Forelimb muscle (tissue), 1 donor: ENCODE measurements around the gene FAM72A. TPM values are rescaled to one million over a fixed set of nuclear protein-coding genes. Genes with fewer than 3 reads are reported as not detected.
"Not testable (repeated sequence)": the region's sequence is repeated elsewhere in the genome, so short reads cannot be mapped to it uniquely, and the experiment has no call there.

Experiments
- DNase-seq: peaks from one replicate; pipeline ENCODE4 v3.0.0-alpha.2; 2013; ENCODE audit warnings: low read depth
- polyA plus RNA-seq: library from polyadenylated mRNA; unstranded; fragments of 120-200 nt; gene quantifications from one replicate; pipeline ENCODE4 v1.2.1, GENCODE V29; 2013; ENCODE audit not compliant: insufficient read length

The FAM72A gene
- 3.6 TPM for polyA plus RNA-seq

DNA sequence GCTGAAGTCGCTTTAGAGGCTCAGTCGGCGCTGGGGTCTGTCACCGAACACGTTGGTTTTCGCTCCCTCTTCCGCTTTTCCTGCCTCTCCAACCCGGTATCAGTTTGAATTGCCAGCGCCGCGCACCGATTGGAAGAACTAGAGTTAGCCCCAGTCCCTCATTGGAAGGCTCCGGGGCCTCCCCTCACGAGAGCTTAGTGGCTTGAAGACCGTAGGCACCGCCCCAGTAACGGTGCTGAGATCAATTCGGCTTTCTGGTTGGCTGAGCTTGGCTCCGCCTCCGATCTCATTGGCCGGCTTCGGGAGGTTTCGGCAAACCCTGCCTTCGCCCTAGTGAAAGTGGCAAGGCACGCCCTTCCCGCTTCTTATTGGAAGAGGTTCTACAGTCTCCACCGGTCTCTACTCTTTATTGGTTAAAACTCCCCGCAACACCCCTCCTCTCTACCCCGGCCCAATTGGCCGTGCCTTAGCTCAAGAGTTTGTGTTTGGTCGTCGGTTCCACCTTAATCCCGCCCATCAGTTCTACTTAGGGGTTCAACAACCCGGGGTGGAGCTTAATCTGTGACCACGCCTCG, at the start of gene FAM72A:
Gene FAM72A, minus strand, starts transcription at position 51 of the 575 bp plus-strand sequence. CDS start 814 bp downstream, outside the sequence.
- DNase-seq = peak; percentile 97

DNA sequence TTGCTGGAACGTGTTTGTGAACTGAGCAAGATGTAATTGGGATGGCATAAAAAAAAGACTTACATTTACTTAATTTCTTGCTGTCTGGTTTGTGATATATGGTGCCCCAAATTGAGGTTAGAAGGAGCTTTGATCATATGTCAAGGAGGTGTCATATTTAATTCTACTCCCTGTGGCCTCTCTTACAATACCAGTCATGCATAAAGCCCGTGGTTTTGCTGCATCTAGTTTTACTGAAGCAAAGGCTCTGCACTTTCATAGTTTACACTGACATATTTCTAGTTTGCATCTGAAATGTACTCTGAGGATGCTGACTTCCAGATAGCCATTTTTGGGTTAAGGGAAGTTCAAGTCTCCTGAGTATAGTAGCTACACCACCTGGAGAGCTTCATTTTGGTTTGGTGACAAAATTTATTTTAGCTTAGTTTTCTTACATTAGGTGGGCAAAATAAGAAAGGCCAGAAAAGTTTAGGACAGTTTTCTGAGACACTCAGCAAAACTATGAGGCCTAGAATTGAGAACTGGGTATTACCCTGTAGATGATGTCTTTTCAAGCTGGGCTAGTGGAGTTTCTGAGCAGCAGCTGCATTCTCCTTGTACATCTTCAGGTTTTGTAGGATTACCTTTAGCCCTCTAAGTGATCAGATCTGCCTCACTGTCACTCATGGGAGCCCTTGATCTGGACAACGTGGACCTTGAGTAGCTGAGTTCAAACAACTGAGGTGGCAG, 48.5 kb upstream of the FAM72A start:
- not testable (repeated sequence) for DNase-seq

DNA sequence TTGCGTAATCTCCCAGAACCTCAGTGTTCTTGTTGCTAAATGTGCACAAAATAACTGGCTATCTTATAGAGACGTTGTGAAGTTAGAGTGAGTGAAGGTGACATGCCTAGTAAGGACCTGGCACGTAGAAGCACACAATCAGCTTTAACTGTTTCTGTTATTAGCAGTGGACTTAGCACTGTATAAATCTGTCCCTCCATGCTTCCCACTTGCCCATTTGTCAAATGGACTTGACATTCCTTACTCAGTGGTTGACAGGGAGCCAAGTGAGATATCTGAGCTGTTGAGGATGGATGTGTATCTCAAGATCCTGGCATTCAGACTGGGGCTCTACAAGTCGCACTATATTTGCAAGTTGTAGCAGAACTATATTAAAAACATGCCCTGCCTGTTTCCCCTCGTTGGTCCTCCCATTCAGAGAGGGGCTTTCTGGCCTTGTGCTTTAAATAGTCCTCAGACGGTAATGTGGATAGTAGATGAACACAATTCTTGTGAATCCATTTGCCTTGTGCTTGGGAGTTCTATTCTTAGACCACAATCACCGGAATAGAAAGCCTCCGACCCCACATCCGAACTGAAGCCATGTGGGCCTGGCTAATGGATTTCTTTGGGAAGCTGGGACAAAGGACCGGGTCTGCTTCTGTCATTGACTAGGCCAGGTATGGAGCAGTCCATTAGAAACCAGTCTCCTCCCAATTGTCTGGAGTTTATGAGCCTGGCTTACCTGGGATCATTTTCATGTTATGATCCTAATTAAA, 43.7 kb upstream of the FAM72A start:
- not testable (repeated sequence) for DNase-seq

DNA sequence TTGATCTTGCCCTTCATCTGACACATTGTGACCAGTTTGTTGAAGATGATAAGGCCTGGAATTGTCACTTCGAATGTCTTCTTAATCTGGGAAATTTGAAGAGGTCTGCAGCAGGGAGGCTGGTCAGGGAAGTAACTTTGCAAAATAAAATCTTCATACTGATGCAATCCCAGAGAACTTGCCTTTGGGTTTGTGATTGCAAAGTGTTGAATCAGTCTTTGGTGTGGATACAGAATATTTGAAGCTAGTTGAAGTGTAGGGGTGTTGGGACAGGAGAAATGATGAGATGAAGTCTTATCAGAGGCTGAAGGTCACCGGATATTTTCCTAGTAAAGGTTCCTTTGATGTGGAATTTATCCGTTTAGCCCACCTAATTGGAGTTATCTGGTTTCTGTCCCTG, 42.8 kb upstream of the FAM72A start:
- not testable (repeated sequence) for DNase-seq

DNA sequence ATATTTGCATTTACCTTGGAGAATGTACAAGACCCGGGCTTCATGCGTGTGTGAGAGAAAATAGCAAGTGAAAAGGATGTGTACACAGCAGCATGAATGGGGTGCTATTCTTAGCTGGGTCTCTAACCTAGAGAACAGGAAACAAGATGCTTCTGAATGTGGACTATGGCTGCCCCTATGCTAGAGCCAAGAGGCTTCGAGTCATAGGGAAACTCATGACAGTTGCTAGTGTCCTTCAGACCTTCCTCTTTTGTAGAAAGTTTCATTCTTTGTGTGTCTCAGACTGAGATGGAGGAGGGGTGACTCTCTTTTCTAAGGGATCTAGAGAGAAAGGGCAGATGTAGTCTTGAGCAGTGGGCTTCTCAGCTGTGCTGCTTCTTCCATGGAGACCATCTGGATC, 40.7 kb upstream of the FAM72A start:
- not testable (repeated sequence) for DNase-seq

DNA sequence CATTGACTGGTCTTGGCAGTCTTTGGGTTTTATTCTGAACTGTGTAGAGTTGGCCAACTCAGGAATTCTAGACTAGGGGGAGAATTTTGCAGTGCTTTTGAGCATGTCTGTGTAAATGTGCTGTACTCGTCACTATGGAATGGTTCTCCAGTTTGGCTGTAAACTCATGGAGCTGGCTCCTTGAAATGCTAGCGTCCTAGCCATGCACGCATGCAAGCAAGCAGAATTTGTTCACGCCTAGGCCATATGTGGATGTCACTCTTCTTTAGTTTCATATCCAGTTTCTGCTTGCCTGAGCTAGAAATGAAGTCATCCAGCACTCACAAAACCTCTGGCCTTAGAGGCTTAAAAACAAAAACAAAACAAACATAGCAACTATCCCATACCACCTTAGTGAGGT, 37.6 kb upstream of the FAM72A start:
- DNase-seq = not testable (repeated sequence)

DNA sequence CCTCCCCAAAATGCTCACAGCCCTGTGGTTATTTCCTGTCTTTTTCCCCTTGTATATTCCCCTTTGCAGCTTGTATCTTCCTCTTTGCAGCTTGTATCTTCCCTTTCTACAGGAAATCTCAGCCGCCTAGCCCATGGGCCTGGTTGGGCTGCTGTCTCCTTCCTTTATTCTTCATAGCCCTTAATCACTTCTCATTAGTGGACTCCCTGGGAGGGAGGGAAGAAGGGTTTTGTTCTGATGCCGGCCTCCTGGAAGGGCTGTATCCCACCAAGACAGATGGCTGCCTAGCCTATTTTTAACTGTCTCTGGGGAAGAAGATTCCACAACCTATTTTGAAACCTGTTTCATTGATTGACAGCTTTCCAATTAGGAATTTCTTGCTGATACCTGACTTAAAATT, 32.6 kb upstream of the FAM72A start:
- not testable (repeated sequence) for DNase-seq

DNA sequence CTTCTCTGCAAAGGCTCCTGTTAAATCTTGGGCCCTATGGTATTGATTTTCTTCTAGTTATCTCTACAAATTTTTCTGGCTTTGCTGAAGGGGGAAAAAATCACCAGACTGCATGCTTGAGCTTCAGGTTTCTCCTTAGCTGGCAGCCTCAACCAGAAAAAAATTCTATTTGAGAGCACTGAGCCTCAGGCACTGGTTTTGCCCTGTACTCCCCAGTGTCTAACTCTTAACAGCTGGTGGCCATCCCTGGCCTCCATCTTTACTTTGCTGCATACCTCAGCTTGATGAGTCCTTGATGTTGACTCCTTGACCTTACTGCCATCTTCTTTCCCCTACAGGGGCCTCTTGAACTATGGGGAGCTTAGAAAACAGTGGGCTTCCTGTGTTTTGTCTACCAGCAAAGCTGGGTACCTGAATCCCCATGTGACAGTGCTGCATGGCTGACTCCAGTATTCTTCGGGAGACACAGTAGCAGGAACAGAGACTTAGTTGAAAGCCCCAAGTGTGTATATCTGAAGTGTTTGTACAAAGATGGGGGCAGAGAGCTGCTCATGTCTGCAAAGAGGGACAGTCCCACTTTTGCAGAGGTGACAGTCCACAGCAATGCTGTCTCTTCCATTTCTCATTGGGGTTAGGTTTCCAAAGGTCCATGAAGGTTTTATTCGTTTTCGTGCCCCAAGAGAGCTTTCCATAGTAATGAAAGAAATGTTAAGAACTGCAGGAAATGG, 31.7 kb upstream of the FAM72A start:
- DNase-seq = not testable (repeated sequence)

DNA sequence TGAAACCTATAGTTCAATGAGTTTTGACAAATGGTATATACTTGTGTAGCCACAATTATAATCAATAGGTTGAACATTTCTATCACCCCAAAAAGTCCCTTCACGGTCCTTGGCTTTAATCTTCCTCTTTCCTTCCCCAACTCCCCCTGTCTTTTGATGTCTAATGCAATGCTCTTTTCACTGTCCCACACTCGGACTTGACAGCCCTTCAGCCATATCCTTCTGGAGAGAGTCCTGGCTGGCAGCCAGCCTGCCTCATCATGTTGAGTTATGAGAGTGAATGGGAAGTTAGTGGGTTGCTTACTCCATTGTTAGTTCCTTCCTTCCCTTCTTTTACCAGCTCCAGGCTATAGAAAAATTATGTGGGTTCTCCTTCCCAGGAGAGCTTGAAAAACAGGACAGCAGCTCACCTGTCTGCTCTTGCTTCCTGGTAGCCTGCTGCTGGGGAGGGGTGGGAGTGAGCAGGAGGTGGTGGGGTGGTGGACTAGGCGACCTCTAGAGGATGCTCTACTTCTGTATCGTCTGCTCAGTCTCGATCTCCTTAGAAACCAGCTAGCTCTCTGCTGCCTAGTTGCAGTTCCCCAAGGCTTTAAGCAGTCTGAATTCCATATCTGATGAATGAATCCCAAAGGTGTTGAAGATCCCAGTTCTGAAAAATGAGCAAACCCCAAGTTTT, 30.5 kb upstream of the FAM72A start:
- not testable (repeated sequence) for DNase-seq

DNA sequence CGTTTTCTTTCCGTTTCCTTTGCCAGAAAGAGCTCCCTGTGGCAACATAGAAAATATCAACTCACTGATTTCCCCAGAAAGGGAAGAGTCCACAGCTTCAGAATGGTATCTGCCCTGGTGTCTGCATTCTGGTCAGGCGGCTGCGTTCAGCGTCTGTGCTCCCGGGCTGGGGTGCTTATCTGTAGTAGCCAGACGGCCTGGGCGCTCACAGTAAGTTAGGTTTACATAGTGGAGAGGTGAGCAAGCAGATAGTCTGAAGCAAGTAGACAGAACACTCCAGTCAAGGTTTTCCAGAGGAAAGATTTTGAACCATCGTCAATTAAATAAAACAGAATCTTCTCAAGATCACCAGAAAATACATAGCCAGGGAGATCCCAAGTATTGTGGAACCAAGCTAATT, 29.4 kb upstream of the FAM72A start:
- DNase-seq = not testable (repeated sequence)

DNA sequence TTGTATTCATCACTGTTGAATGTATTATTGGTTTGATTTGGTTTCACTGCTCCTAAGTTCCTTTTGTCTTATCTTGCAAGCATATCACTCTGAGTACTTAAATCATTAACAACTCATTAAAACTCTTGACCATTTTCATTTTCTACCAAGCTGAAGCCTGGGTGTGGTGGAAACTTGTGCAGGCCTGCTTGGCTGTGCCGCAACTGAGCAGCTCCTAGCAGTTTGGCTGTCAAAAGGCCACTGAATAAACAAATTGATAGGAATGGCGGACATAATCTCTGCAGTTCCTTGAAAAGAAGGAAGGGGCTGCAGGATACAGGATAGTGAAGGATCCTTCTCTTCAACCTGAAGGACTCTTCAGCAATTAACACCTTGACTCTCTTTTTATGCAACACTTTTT, 26.6 kb upstream of the FAM72A start:
- not testable (repeated sequence) for DNase-seq

DNA sequence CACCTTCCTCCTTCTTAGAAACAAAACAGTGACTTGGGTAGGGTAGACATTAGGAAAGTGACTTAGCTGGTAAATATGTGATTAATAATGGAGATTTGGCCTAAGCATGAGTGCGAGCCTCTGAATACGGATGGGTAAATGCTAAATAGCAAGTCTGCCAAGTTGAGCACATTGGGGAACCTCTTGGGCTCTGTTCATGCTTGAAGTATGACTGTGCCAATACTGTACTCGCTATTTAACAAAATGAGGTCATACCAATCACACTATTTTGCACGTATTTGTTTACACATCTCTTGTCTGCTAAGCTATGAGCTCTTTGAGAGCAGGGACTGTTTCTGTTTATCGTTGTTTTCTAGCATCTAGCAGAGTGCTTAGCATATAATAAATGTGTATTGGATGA, 24.2 kb upstream of the FAM72A start:
- DNase-seq = not testable (repeated sequence)

DNA sequence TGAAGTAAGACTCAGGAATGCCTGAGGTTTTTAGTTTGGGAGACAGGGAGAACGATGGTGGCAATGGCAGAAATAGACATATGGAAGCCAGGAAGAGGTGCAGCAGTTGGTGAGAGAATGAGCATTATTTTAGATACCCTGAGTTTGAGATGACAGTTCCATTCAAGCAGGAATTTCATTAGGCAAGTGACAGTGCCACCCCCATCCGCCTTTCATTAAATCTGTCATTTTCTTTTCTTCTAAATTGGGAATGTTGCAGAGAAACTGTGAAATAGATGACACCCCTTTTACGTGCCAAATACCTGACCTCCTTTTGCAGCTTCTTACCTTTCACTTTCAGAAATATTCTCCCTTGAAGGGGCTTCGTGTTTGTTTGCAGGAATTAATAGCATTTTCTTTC, 22.7 kb upstream of the FAM72A start:
- not testable (repeated sequence) for DNase-seq

DNA sequence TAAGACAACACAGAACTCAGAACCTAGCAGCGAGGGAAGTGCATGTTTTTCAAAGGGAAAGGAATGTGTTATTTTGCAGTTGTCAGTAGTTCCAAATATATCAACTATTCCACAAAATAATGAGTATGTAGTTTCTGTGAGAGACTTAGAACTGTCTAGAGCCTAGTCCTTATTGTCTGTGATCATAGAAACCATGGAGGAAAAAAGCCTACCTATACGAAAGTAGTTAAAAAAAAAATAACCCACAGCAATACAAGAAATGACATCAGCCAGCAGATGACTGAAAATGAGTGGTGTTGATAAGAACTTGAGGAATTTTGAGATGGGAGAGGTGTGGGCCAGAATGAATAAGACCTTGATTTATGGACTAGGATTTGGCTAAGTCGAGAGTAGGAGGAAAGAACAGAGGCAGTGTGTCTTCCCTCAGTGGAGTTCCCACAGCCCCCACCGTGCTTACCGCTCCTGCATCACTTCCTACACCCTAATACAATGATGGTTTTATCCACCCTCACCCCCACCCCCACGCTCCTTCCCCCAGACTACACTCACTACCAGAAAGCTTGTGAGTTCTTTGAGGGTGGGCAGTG, 21.6 kb upstream of the FAM72A start:
- not testable (repeated sequence) for DNase-seq

DNA sequence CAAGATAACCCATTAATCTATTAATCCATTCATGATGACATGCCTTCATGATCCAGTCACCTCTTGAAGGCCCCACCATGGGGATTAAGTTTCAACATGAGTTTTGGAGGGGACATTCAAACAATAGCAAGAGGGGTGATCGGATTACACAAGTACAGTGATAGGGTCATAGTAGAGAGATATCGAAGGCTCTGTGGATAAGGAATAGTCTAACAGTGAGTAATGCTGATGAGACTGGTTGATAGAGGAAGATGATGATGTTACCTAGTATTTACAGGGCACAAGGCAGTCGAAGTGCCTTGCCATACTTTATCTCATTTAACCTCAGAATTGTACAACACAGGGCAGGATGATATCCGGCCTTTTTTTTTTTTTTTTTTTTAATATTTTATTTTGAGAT, 18.9 kb upstream of the FAM72A start:
- not testable (repeated sequence) for DNase-seq

DNA sequence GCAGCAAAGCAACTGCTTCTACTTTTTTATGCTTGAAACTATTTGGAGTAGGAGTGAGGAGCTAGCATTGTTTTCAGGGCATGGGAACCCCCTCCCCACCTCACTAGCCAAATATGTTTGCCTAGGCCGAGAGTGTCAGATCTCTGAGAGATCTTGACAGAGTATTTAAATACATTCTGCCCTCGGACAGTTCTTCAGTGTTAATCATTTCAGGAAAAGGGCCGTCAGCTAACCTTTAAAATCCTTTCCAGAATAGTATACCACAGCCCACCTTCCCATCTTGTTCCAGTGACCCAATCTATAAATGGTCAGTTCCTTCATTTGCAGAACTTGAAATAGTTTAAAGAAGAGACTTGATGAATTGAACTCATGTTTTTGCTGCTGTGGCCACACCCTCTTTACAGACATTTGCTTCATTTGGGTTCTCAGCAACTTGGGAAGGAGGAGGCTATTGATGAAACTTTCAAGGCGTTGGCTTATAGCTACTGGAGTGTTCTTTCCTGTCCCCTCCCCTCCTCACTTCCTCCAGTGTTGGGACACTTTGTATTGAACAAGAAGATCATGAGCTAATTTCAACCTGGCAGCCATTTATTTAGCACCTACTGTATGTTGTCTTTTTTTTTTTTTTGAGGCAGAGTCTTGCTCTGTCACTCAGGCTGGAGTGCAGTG, 17.8 kb upstream of the FAM72A start:
- DNase-seq = not testable (repeated sequence)

DNA sequence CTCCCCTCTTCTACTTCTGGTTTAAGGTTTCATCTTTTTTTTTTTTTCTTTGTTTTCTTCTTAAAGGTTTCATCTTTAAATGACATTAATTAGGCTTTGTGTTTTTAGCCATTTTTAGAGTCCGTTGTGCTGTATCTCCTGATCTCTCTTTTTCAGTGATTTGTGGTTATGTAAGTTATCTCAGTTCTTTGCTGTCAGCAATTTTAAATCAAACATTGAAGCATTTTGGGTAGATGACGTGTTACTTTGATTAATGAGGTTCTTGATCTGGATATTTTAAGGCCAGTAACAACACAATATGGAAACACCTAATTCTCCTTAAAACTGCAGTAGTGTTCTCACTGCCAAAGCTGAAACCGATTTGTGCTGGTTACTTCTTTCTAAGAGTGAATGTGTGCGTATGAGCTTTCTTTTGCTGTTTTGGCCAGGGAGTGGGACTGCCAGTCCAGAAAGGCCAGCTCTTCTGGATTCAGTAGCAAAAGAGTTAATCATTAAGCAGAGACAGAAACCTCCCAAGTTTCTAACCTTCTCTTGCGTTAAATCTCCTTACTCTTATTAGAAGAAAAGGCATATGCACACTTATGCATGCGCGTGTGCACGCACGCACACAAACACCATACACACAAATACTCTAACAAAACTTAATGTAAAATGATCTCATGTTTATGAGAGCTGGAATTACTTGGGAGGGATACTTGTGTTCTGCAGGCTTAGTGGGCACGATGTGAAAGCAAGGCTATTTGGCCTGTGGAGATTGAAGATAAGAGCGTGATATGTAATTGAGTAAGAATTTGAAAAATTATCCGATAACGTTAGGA, 17.1 kb upstream of the FAM72A start:
- DNase-seq = not testable (repeated sequence)

DNA sequence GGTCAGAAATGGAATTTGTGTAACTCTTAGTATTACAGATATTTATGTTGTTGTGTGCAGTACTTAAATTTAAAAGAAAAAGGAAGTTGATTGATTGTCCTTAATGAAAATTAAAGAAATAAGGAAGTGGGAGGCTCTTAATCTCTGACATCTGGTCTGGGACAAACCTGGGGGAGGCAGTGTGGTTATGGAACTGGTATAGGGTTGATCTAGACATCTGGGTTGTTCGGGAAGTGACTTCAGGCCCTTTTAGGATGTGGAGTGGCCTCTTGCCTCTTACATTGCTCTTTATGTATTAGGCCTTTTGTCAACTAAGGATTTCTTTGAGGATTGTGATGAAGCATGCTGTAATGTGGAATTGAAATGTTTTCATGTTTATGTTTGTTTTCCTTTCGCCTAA, 16.1 kb upstream of the FAM72A start:
- not testable (repeated sequence) for DNase-seq

DNA sequence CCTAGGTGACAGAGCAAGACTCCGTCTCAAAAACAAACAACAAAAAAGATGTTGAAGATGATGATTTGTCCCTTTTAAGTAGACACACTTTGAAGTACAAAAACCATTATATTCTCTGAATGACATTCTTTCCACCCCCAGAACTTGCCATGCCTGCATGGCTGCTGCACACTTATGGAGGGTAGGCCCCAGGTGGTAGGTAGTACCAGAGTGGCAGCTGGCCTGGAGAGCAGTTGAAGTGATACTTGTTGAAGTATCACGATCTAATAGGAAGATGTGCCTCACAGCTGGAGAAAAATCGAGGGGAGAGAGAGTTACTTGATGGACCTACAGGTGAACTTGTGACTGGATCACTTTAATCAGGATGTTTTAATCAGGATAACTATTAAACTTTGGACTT, 15.6 kb upstream of the FAM72A start:
- DNase-seq = not testable (repeated sequence)
